Pons (tissue), 1 donor: Measurements from ENCODE around the gene CDK2AP2.
"Not testable (repeated sequence)": the region's sequence is repeated elsewhere in the genome, so short reads cannot be mapped to it uniquely, and the experiment has no call there.

Experiments used
- DNase-seq: peaks from one replicate; pipeline ENCODE4 v3.0.0-alpha.2; 2016; ENCODE audit warnings: low spot score

The CDK2AP2 gene, protein sequence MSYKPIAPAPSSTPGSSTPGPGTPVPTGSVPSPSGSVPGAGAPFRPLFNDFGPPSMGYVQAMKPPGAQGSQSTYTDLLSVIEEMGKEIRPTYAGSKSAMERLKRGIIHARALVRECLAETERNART

DNA sequence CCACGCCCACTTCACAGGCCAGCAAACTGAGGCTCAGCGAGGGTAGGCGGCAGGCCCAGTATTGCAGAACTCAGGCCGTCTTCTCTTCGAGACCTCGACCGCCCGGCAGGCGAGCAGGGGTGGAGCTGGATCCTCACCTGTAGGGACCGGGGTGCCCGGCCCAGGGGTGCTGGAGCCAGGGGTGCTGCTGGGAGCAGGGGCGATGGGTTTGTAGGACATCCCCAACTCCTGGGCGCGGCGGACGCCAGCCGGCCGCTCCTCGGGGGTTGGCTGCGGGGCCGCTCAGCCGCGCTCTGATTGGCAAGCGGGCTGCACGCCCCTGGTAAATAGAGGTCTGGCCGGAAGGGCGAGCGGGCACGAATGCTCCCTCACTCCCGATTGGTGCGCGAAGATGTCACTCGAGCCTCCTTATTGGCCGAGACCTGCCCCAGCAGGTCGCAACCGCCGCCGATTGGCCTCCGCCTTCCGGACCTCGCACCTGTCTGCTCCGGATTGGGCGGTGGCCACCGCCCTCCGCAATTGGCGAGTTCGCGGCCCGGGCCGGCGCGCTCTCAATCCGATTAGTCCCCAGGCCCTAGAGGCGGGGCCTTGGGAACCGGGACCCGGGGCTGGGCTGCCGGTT lies at the start of gene CDK2AP2:
Gene CDK2AP2, minus strand, starts transcription at position 299 of the 622 bp plus-strand sequence. Its CDS starts 80 bp downstream, at position 219.
- DNase-seq, result peak; percentile 98

- DNase-seq, result no peak
Observed at GRCh38 chr11:67556244-67556643, 48.3 kb upstream of the CDK2AP2 start.

- DNase-seq, result not testable (repeated sequence)
Observed at GRCh38 chr11:67551697-67552096, 43.7 kb upstream of the CDK2AP2 start.

DNA sequence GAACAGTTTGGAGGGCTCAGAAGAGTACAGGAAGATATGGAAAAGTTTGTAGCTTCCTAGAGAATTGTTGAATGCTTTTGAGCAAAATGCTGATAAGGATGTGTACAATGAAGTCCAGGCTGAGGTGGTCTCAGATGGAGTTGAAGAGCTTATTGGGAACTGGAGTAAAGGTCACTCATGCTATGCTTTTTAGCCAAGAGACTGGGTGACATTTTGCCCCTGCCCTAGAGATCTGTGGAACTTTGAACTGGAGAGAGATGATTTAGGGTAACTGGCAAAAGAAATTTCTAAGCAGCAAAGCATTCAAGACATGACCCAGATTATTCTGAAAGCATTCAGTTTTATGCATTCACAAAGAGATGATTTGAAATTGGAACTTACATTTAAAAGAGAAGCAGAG lies 43.2 kb upstream of the CDK2AP2 start:
- DNase-seq, result no peak

DNA sequence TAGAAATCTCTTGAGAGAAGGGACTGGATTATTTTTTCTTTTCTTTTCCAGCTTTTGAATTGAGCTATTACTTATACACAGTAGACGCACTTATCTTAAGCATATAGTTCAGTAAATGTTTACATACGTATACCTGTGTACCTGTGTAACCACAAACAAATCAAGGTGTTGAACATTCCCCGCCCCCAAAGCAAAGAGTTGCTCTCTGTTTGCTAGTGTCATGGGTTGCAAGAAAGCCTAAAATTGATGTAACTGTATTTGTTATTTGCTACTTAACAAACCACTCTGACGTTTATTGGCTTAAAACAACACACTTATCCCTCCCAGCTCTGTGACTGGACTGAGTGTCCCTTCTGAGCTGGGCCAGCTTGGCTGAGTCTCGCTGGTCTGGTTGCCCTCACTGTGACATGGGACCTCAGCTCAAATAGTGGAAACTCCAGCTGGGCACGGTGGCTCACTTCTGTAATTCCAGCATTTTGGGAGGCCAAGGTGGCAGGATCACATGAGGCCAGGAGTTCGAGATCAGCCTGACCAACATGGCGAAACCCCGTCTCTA lies 40.7 kb upstream of the CDK2AP2 start:
- DNase-seq, result no peak

GRCh38 chr11:67548112-67548511 lies 40.1 kb upstream of the CDK2AP2 start:
- not testable (repeated sequence) for DNase-seq

- DNase-seq, result no peak
Observed at GRCh38 chr11:67545280-67545679, 37.3 kb upstream of the CDK2AP2 start.

- DNase-seq, result peak; percentile 13
Observed at GRCh38 chr11:67544616-67545242, 36.8 kb upstream of the CDK2AP2 start.

GRCh38 chr11:67543585-67543984 lies 35.6 kb upstream of the CDK2AP2 start:
- no peak for DNase-seq

DNA sequence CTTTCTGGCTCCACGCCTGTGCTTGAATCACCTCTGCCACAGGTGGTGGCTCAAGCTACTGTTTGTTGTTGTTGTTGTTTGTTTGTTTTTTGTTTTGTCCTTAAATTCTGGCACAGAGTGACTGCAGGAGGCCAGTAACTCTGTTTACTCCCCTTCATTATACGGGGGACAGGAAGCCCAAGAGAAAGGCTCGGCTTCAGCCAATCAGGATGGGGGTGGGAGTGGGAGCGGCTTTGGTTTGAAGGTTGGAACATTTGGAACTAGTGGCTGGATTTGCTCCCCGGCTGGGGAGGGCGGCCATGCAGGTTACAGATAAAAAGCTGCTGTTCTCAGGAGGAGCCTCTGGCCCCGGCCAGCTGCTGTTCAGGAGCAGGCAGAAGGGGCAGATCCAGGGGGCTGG lies 35.0 kb upstream of the CDK2AP2 start:
- DNase-seq, result no peak

DNA sequence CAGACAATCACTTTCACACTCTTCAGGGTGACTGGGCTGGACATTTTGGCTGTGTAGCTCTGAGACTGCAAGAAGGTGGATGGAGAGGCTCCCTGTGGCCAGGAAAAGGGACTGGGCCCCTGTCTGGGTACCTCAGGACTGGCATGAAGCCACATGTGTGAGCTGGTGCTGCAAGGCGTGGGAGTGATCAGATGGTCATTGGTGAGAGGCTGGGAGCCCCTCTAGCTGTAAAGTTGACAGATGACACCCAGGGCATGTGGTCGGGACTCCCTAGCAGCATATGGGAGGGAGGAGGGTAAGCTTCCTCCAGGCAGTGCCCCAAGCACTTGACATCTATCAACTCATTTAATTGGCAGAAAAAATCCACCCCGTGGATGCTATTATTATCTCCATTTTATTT lies 34.2 kb upstream of the CDK2AP2 start:
- DNase-seq, result no peak

GRCh38 chr11:67541198-67541597 lies 33.2 kb upstream of the CDK2AP2 start:
- DNase-seq, result no peak

- no peak for DNase-seq
Observed at GRCh38 chr11:67539550-67539949, 31.6 kb upstream of the CDK2AP2 start.

DNA sequence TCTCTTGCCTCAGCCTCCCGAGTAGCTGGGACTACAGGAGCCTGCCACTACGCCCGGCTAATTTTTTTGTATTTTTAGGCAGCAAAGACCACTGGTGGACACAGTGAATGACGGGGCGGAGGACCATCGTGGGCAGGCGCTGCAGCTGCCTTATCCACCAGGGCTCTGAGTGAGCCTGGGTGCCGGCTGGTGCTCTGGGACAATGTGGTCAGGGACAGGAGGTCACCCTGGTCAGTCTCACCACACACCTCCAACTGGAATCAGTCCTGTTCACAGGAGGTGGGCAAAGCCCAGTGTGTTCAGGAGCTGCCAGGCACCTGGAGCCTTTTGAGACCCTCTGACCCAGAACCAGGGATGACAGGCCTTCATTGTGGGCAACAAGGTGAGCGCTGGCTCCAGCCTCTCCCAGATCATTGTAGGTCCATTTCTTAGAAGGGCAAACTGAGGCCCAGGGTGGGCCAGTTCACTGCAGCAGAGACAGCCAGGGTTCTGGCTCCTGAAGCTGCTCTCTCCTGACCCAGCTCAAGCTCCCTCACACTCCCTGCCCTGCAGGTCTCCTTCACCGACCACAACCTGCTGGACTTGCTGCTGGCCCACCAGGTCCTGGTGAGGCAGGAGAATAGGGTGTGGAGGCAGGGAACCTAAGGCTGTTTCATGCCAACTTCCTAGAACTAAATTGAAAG lies 31.0 kb upstream of the CDK2AP2 start:
- no peak for DNase-seq

- no peak for DNase-seq
Observed at GRCh38 chr11:67538306-67538705, 30.3 kb upstream of the CDK2AP2 start.

- no peak for DNase-seq
Observed at GRCh38 chr11:67535561-67535960, 27.6 kb upstream of the CDK2AP2 start.

DNA sequence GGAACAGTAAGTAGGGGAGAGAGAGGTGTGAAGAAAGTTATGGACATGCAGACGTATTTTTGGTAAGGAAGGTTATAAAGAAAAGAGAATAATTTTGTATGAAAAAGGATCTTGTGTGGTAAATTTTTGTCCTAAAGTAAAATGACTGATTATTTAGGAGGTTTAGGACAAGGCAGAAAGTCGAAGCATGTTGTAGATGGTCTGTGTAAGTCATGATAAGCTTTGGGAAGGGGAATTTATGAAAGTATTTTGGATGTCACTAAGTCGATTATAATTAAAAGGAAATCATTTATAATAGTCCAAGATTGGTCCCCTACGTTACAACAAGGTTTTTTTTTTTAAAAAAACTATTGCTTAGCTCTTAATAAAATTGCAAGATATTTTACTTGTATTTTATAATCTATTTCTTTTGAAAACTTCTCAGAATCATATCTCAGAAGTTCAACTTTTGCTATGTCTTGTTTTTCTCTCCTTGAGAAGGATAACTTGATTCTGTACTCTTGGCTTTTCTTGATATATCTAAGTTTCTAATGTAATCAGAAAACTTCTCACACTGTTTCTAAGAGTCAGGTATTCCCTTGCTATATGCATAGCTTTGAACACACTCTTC lies 26.2 kb upstream of the CDK2AP2 start:
- no peak for DNase-seq

- no peak for DNase-seq
Observed at GRCh38 chr11:67532889-67533288, 24.9 kb upstream of the CDK2AP2 start.

DNA sequence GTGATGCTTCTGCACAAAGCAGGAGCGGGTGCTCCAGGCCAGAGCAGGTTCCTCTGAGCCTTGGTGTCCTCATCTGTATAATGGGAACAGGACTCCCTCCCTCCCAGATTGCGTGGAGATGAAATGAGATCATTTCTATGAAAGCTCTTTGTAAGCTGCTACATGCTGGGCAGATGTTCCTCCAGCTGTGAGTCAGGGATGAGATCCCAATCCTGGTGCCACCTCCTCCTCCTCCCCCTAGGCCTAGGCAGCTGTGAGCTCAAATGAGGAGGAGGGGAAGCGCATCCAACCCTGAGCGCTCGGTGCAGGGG lies 22.3 kb upstream of the CDK2AP2 start:
- no peak for DNase-seq

DNA sequence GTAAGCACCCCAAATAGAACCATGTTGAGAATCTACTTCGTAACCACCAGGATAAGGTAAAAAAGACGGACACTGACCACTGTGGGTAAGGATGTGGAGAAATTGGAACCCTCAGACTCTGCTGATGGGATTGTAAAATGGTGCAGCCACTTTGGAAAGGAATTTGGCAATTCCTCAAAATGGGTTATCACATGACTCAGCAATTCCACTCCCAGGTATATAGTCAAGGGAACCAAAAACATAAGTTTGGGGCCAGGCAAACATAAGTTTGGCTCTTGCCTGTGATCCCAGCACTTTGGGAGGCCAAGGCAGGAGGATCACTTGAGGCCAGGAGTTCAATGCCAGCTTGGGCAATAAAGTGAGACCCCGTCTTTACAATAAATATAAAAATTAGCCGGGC lies 20.4 kb upstream of the CDK2AP2 start:
- DNase-seq, result no peak

GRCh38 chr11:67525275-67525976 lies 17.5 kb upstream of the CDK2AP2 start:
- DNase-seq, result no peak

- no peak for DNase-seq
Observed at GRCh38 chr11:67524480-67524808, 16.5 kb upstream of the CDK2AP2 start.
